WTC11 (cell line): Measurements from ENCODE around the gene TTLL5. TPM values are rescaled to one million over a fixed set of nuclear protein-coding genes. Genes with fewer than 3 reads are reported as not detected.

Experiments
- ATAC-seq: fragments of 200-7000 bp; cut with Tn5 transposase; 2 replicates; pipeline ENCODE4 v1.10.0; 2021; ENCODE audit warnings: mild to moderate bottlenecking, moderate library complexity
- CTCF ChIA-PET: fragments of 300-600 bp; sonication (Branson Sonifier 250); formaldehyde crosslinking; loops from one replicate; lab custom pipeline; 2021; ENCODE audit warnings: antibody characterized with exemption; lab: Charles Lee
- POLR2A ChIA-PET: fragments of 350-600 bp; sonication (Branson Sonifier 250); formaldehyde crosslinking; loops from one replicate; lab custom pipeline; 2021; ENCODE audit warnings: antibody characterized with exemption; lab: Charles Lee
- DNase-seq: peaks from one replicate; pipeline ENCODE4 v3.0.0; 2021; ENCODE audit warnings: low spot score
- H3K27ac Mint-ChIP-seq: 2 replicates; pipeline ENCODE4 v1.8.0; 2021; ENCODE audit warnings: mixed read lengths
- H3K27me3 Mint-ChIP-seq: 2 replicates; pipeline ENCODE4 v1.8.0; 2021; ENCODE audit warnings: low read depth, mild to moderate bottlenecking, moderate library complexity, mixed read lengths
- H3K36me3 Mint-ChIP-seq: 2 replicates; pipeline ENCODE4 v1.8.0; 2021; ENCODE audit warnings: mixed read lengths
- H3K4me1 Mint-ChIP-seq: 2 replicates; pipeline ENCODE4 v1.8.0; 2022; ENCODE audit warnings: mixed read lengths
- H3K4me3 Mint-ChIP-seq: 2 replicates; pipeline ENCODE4 v1.8.0; 2021; ENCODE audit warnings: mild to moderate bottlenecking, moderate library complexity, mixed read lengths
- H3K9me3 Mint-ChIP-seq: 2 replicates; pipeline ENCODE4 v1.8.0; 2021; ENCODE audit warnings: mixed read lengths
- ATF1 ChIP-seq: sonication (generic); formaldehyde crosslinking; IDR thresholded peaks from 2 replicates; pipeline ENCODE4 v1.8.1; 2023; ENCODE audit warnings: mild to moderate bottlenecking, moderate library complexity, missing genetic modification reagents
- ATF6 ChIP-seq: sonication (generic); formaldehyde crosslinking; IDR thresholded peaks from 2 replicates; pipeline ENCODE4 v1.8.1; 2023; ENCODE audit warnings: mild to moderate bottlenecking, missing genetic modification reagents
- ELF4 ChIP-seq: sonication (generic); formaldehyde crosslinking; IDR thresholded peaks from 2 replicates; pipeline ENCODE4 v1.8.1; 2022; ENCODE audit warnings: low read depth, mild to moderate bottlenecking, moderate library complexity, missing genetic modification reagents
- FOXP1 ChIP-seq: sonication (generic); formaldehyde crosslinking; IDR thresholded peaks from 2 replicates; pipeline ENCODE4 v1.8.0; 2022; ENCODE audit warnings: missing genetic modification reagents, mild to moderate bottlenecking, moderate library complexity, borderline replicate concordance
- GABPB1 ChIP-seq: sonication (generic); formaldehyde crosslinking; IDR thresholded peaks from 2 replicates; pipeline ENCODE4 v1.8.1; 2023; ENCODE audit warnings: mild to moderate bottlenecking, missing genetic modification reagents
- GRHL2 ChIP-seq: fragments of 250-450 bp; sonication (Bioruptor Pico); IDR thresholded peaks from 2 replicates; pipeline ENCODE4 v1.8.0; 2022; ENCODE audit warnings: mild to moderate bottlenecking, moderate library complexity; ENCODE audit not compliant: insufficient replicate concordance, severe bottlenecking
- GTF2I ChIP-seq: fragments of 250-450 bp; sonication (Bioruptor Pico); conservative IDR thresholded peaks from 2 replicates; pipeline ENCODE4 v1.4.0; 2021; ENCODE audit warnings: mild to moderate bottlenecking
- IRF2 ChIP-seq: sonication (generic); formaldehyde crosslinking; IDR thresholded peaks from 2 replicates; pipeline ENCODE4 v1.8.0; 2022; ENCODE audit warnings: low read depth, missing genetic modification reagents, borderline replicate concordance
- MYBL2 ChIP-seq: sonication (generic); formaldehyde crosslinking; IDR thresholded peaks from 2 replicates; pipeline ENCODE4 v1.8.1; 2023; ENCODE audit warnings: mild to moderate bottlenecking, moderate library complexity, missing genetic modification reagents
- NR1H2 ChIP-seq: sonication (generic); formaldehyde crosslinking; IDR thresholded peaks from 2 replicates; pipeline ENCODE4 v1.9.0; 2021; ENCODE audit warnings: mild to moderate bottlenecking, moderate library complexity, missing genetic modification reagents
- NR3C1 ChIP-seq: sonication (generic); formaldehyde crosslinking; conservative IDR thresholded peaks from 2 replicates; pipeline ENCODE4 v1.8.1; 2023; ENCODE audit warnings: low read depth, mild to moderate bottlenecking, missing genetic modification reagents
- OVOL2 ChIP-seq: fragments of 250-450 bp; sonication (Bioruptor Pico); IDR thresholded peaks from 2 replicates; pipeline ENCODE4 v1.9.0; 2021; ENCODE audit warnings: mild to moderate bottlenecking, borderline replicate concordance
- RORB ChIP-seq: fragments of 250-450 bp; sonication (Bioruptor Pico); IDR thresholded peaks from 2 replicates; pipeline ENCODE4 v1.9.0; 2021; ENCODE audit warnings: mild to moderate bottlenecking
- ZBTB43 ChIP-seq: sonication (generic); formaldehyde crosslinking; IDR thresholded peaks from 2 replicates; pipeline ENCODE4 v1.8.1; 2023; ENCODE audit warnings: mild to moderate bottlenecking, missing genetic modification reagents
- ZNF219 ChIP-seq: sonication (generic); formaldehyde crosslinking; IDR thresholded peaks from 2 replicates; pipeline ENCODE4 v1.8.0; 2023; ENCODE audit warnings: missing genetic modification reagents, mild to moderate bottlenecking, borderline replicate concordance
- ZNF281 ChIP-seq: sonication (generic); formaldehyde crosslinking; IDR thresholded peaks from 2 replicates; pipeline ENCODE4 v1.8.0; 2023; ENCODE audit warnings: mild to moderate bottlenecking, missing genetic modification reagents
- ZNF532 ChIP-seq: fragments of 250-450 bp; sonication (Bioruptor Pico); IDR thresholded peaks from 2 replicates; pipeline ENCODE4 v1.9.0; 2021; ENCODE audit warnings: mild to moderate bottlenecking, borderline replicate concordance
- total RNA-seq: library from RNA; stranded (reverse); gene quantifications from 3 replicates; pipeline ENCODE4 v1.2.3, GENCODE V29; 2021
- TF ChIP-seq, protein P1 (sequence below): sonication (generic); formaldehyde crosslinking; IDR thresholded peaks from 2 replicates; pipeline ENCODE4 v1.8.1; 2023; ENCODE audit warnings: mild to moderate bottlenecking, missing genetic modification reagents, borderline replicate concordance

The TTLL5 gene
- total RNA-seq, 1 experiment from 2014 or later, result 39.6 TPM

DNA sequence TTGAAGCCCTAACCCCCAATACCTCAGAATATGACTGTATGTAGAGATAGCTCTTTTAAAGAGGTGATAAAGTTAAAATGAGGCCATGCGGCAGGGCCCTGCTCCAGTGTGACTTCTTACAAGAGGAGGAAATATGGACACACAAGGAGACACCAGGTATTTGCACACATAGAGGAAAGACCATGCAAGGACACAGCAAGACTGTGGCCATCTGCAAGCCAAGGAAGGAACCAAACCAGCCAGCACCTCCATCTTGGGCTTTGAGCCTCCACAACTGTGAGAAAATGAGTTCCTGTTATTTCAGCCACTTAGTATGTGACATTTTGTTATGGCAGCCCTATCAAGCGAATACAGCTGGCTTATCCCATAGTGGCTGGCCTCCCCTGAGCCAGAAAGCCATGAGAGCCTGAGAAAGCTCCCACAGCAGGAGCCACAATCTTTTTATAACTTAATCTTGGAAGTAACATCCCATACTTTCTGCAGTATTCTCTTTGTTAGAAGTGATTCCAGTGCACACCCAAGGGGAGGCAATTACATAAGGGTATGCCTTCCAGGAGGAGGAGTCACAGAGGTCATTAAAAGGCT lies 272.8 kb downstream of the TTLL5 start (continued):
- TF ChIP-seq ZNF281, result no peak
- no peak for TF ChIP-seq GTF2I (CRISPR knock-in tag)
- no peak for TF ChIP-seq IRF2

- no peak overlapping the region for H3K27ac Mint-ChIP-seq
- no peak for DNase-seq
- CTCF ChIA-PET, result interaction anchor here (1.0 to 1.5 kb wide), 4 partner anchors 28 to 134 kb away, joined by 3 to 13 read pairs (median 4); no protein-coding TSS in a partner anchor
- H3K9me3 Mint-ChIP-seq, result no peaks in the 10 kb centered on the region
- peaks cover 4% of the 10 kb centered on the region; the same call in 1 of the 2 replicates for H3K4me1 Mint-ChIP-seq
- no peaks in the 10 kb centered on the region for H3K36me3 Mint-ChIP-seq
- POLR2A ChIA-PET, result no interaction called here
- ATAC-seq, result no peak
- no peak overlapping the region for H3K4me3 Mint-ChIP-seq
- no peaks in the 10 kb centered on the region for H3K27me3 Mint-ChIP-seq
- TF ChIP-seq MYBL2 (CRISPR knock-in tag) (no peak), GABPB1 (CRISPR knock-in tag) (no peak), NR1H2 (CRISPR knock-in tag) (no peak), GRHL2 (CRISPR knock-in tag) (no peak), RORB (CRISPR knock-in tag) (no peak), OVOL2 (CRISPR knock-in tag) (no peak), ATF6 (no peak), ZNF532 (CRISPR knock-in tag) (no peak), ZBTB43 (CRISPR knock-in tag) (no peak), ATF1 (CRISPR knock-in tag) (no peak), ZNF219 (CRISPR knock-in tag) (no peak), NR3C1 (CRISPR knock-in tag) (no peak), FOXP1 (no peak), ELF4 (no peak)
- TF ChIP-seq, protein P1, sequence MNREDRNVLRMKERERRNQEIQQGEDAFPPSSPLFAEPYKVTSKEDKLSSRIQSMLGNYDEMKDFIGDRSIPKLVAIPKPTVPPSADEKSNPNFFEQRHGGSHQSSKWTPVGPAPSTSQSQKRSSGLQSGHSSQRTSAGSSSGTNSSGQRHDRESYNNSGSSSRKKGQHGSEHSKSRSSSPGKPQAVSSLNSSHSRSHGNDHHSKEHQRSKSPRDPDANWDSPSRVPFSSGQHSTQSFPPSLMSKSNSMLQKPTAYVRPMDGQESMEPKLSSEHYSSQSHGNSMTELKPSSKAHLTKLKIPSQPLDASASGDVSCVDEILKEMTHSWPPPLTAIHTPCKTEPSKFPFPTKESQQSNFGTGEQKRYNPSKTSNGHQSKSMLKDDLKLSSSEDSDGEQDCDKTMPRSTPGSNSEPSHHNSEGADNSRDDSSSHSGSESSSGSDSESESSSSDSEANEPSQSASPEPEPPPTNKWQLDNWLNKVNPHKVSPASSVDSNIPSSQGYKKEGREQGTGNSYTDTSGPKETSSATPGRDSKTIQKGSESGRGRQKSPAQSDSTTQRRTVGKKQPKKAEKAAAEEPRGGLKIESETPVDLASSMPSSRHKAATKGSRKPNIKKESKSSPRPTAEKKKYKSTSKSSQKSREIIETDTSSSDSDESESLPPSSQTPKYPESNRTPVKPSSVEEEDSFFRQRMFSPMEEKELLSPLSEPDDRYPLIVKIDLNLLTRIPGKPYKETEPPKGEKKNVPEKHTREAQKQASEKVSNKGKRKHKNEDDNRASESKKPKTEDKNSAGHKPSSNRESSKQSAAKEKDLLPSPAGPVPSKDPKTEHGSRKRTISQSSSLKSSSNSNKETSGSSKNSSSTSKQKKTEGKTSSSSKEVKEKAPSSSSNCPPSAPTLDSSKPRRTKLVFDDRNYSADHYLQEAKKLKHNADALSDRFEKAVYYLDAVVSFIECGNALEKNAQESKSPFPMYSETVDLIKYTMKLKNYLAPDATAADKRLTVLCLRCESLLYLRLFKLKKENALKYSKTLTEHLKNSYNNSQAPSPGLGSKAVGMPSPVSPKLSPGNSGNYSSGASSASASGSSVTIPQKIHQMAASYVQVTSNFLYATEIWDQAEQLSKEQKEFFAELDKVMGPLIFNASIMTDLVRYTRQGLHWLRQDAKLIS, result no peak
- TF ChIP-seq, all 79 proteins: peak for 0
These were observed 274.1 kb downstream of the TTLL5 start for GRCh38 chr14:75934998-75935628.
